Gastroesophageal sphincter (tissue), 3 donors: Measurements from ENCODE around the gene GRIK3.

Experiments
- EP300 ChIP-seq: sonication (generic); formaldehyde crosslinking; IDR thresholded peaks from one replicate; pipeline ENCODE4 v1.6.1; 2017; ENCODE audit warnings: antibody characterized with exemption, mild to moderate bottlenecking
- POLR2A ChIP-seq, 2 donors: fragments of 450-650 bp; IDR thresholded peaks; one replicate each; pipeline ENCODE4 v1.6.1; 2017; ENCODE audit warnings: antibody characterized with exemption in 2 of 2, mild to moderate bottlenecking in 2 of 2, moderate library complexity in 1 of 2
- POLR2AphosphoS5 ChIP-seq: sonication (generic); formaldehyde crosslinking; IDR thresholded peaks from one replicate; pipeline ENCODE4 v1.6.1; 2017; ENCODE audit warnings: antibody characterized with exemption
- TF ChIP-seq, protein P1 (sequence below), 4 experiments: fragments of 200-600 bp in 2 of 4; fragments of 450-650 bp in 2 of 4; sonication (generic) in 1 of 4; IDR thresholded peaks; one replicate each; pipeline ENCODE4 v1.5.1; 2017 to 2019; ENCODE audit warnings: antibody characterized with exemption in 4 of 4, mild to moderate bottlenecking in 2 of 4, moderate library complexity in 2 of 4

DNA sequence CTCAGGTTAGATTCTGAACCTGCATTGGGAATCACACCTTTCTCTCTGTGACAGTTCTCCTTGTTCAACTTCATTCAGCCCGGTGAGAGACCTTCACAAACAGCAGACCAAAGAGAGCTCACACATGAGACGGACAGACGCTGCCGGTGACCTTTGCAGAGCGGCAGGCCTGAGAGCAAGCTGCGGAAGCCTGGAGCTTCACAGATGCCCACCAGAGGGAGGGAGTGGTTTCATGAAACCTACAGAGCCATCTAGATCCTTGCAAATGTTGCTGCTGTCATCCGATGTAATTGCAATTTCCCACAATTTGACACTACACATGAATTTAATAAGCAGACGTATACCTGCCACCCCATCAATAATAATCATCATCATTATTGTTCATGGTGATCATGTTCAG lies 39.4 kb downstream of the GRIK3 start:
- TF ChIP-seq, protein P1, sequence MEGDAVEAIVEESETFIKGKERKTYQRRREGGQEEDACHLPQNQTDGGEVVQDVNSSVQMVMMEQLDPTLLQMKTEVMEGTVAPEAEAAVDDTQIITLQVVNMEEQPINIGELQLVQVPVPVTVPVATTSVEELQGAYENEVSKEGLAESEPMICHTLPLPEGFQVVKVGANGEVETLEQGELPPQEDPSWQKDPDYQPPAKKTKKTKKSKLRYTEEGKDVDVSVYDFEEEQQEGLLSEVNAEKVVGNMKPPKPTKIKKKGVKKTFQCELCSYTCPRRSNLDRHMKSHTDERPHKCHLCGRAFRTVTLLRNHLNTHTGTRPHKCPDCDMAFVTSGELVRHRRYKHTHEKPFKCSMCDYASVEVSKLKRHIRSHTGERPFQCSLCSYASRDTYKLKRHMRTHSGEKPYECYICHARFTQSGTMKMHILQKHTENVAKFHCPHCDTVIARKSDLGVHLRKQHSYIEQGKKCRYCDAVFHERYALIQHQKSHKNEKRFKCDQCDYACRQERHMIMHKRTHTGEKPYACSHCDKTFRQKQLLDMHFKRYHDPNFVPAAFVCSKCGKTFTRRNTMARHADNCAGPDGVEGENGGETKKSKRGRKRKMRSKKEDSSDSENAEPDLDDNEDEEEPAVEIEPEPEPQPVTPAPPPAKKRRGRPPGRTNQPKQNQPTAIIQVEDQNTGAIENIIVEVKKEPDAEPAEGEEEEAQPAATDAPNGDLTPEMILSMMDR (IDR thresholded peaks at IDR 0.05) = no peak
- TF ChIP-seq POLR2A (IDR thresholded peaks at IDR 0.05) (no peak), EP300 (no peak), POLR2AphosphoS5 (no peak)
